ENCODE data around the gene SYDE1.
"Not testable (repeated sequence)": the region's sequence is repeated elsewhere in the genome, so short reads cannot be mapped to it uniquely, and the experiment has no call there.

SYDE1 gene

GRCh38 chr19:15075806-15076205 lies 31.4 kb upstream of the SYDE1 start:
- Mint-ChIP-seq H3K27me3 (ENCODE audit: low read depth) (peaks cover 18% of the 10 kb centered on the region), H3K4me3 (no peak overlapping the region), H3K4me1 (no peaks in the 10 kb centered on the region), H3K27ac (no peak overlapping the region), H3K9me3 (no peaks in the 10 kb centered on the region), H3K36me3 (ENCODE audit: low read depth) (no peaks in the 10 kb centered on the region)
- no peak for TF ChIP-seq CTCF (IDR thresholded peaks at IDR 0.05; ENCODE audit: unreplicated experiment in 3 of 3)

GRCh38 chr19:15080002-15080401 lies 27.2 kb upstream of the SYDE1 start:
- peaks cover 38% of the 10 kb centered on the region for H3K27me3 Mint-ChIP-seq (ENCODE audit: low read depth)
- H3K4me3 Mint-ChIP-seq = not testable (repeated sequence)

GRCh38 chr19:15081911-15082310 lies 25.3 kb upstream of the SYDE1 start, which contains the start of gene OR1I1:
Gene OR1I1 (plus strand): TSS chr19:15082211. CDS start chr19:15087066, 4,855 bp downstream.
- Mint-ChIP-seq H3K27me3 (ENCODE audit: low read depth) (peaks cover 55% of the 10 kb centered on the region), H3K27ac (no peak within 1 kb of the TSS)

More at GRCh38 chr19:15080002-15080401, 27.2 kb upstream of the SYDE1 start:
- H3K9me3 Mint-ChIP-seq; H3K27ac Mint-ChIP-seq; H3K4me1 Mint-ChIP-seq; H3K36me3 Mint-ChIP-seq (ENCODE audit: low read depth): not testable (repeated sequence)

GRCh38 chr19:15087182-15087581 lies 20.0 kb upstream of the SYDE1 start:
- no peak for TF ChIP-seq CTCF (IDR thresholded peaks at IDR 0.05; ENCODE audit: unreplicated experiment in 3 of 3)
- Mint-ChIP-seq H3K4me3 (no peak overlapping the region), H3K27me3 (ENCODE audit: low read depth) (peaks cover 55% of the 10 kb centered on the region), H3K4me1 (no peaks in the 10 kb centered on the region), H3K27ac (no peak overlapping the region), H3K9me3 (no peaks in the 10 kb centered on the region), H3K36me3 (ENCODE audit: low read depth) (no peaks in the 10 kb centered on the region)

More at GRCh38 chr19:15081911-15082310, 25.3 kb upstream of the SYDE1 start, which contains the start of gene OR1I1:
- TF ChIP-seq CTCF (IDR thresholded peaks at IDR 0.05; ENCODE audit: unreplicated experiment in 3 of 3) = no peak
- Mint-ChIP-seq H3K36me3 (ENCODE audit: low read depth) (no peaks in the 10 kb centered on the region), H3K9me3 (no peaks in the 10 kb centered on the region), H3K4me1 (no peaks in the 10 kb centered on the region), H3K4me3 (no peak within 1 kb of the TSS)

GRCh38 chr19:15091918-15092753 lies 15.1 kb upstream of the SYDE1 start:
- Mint-ChIP-seq H3K4me1 (no peaks in the 10 kb centered on the region), H3K4me3 (no peak overlapping the region), H3K36me3 (ENCODE audit: low read depth) (no peaks in the 10 kb centered on the region), H3K27ac (no peak overlapping the region), H3K9me3 (no peaks in the 10 kb centered on the region), H3K27me3 (ENCODE audit: low read depth) (peaks cover 17% of the 10 kb centered on the region)
- peak; percentile 62 to 74 (median 70) for TF ChIP-seq CTCF (IDR thresholded peaks at IDR 0.05; ENCODE audit: unreplicated experiment in 3 of 3)

- no peaks in the 10 kb centered on the region for H3K4me1 Mint-ChIP-seq
- no peak overlapping the region for H3K27ac Mint-ChIP-seq
- H3K36me3 Mint-ChIP-seq (ENCODE audit: low read depth) = no peaks in the 10 kb centered on the region
- H3K27me3 Mint-ChIP-seq (ENCODE audit: low read depth) = peaks cover 8% of the 10 kb centered on the region
- H3K4me3 Mint-ChIP-seq = no peak overlapping the region
- TF ChIP-seq CTCF (IDR thresholded peaks at IDR 0.05; ENCODE audit: unreplicated experiment in 3 of 3) = no peak
- H3K9me3 Mint-ChIP-seq = no peaks in the 10 kb centered on the region
Measured at GRCh38 chr19:15093001-15093400, 14.2 kb upstream of the SYDE1 start.
